Esophagus squamous epithelium (tissue), 4 donors: Measurements from ENCODE around the gene MITD1.

Experiments
- POLR2A ChIP-seq, 4 donors: fragments of 450-650 bp; IDR thresholded peaks; one replicate each; pipeline ENCODE4 v1.6.1; 2017; ENCODE audit warnings: antibody characterized with exemption in 4 of 4, mild to moderate bottlenecking in 4 of 4, moderate library complexity in 3 of 4
- TF ChIP-seq, protein P1 (sequence below), 6 experiments: fragments of 450-650 bp in 4 of 6; fragments of 200-600 bp in 2 of 6; sonication (generic) in 2 of 6; IDR thresholded peaks; one replicate each; pipeline ENCODE4 v1.5.1; 2016 to 2019; ENCODE audit warnings: antibody characterized with exemption in 6 of 6, mild to moderate bottlenecking in 4 of 6, moderate library complexity in 4 of 6

DNA sequence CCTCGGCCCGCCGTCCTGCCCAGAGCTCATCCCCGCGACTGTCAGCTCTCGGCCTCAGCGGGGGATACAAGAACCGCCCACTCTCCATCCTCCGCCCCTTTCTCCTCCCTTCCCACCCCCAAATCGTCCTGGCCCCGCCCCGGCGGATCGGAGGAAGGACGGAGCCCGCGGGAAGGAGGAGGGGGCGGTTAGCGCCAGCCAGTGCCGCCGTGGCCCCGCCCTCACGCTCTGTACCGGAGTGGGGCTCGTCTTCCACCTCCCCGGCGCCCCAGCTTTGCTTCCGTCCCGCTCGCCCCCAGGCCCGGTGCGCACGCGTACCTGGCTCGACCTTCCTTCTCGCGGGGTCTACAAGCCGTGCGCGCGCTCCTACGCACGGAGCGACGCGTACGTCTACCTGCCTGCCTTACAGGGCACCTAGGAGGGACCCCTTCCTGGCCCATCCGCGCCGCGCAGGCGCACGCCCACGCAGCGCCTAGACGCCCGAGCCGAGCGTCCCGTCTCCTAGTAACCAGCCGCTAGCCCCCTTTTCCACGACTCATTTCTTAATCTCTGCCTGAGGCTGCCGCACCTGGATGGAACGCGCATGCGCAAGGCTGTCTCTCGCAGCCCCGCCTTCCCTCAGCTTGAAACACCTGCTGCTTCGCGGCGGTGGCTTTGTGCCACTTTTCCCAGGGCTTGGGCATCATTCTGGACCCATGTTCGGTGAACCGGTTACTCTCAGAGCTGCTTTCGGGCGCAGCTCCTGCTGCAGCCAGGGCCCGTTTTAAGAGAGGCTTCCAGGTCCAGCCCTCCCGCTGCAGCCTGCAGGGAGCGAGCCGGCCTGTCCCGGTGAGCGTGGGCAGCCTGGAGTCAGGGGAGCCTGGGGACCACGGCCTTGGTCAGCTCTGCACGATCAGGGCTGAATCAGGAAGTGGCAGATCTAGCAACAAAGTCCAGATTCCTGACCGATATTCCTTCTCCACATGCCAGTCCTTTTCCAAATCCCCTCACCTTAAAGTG is 39.4 kb downstream of the MITD1 start, which contains the start of gene C2orf15:
- TF ChIP-seq POLR2A (IDR thresholded peaks at IDR 0.05) = peak in 2 of 4 donors; percentile 0 to 82
- TF ChIP-seq, protein P1, sequence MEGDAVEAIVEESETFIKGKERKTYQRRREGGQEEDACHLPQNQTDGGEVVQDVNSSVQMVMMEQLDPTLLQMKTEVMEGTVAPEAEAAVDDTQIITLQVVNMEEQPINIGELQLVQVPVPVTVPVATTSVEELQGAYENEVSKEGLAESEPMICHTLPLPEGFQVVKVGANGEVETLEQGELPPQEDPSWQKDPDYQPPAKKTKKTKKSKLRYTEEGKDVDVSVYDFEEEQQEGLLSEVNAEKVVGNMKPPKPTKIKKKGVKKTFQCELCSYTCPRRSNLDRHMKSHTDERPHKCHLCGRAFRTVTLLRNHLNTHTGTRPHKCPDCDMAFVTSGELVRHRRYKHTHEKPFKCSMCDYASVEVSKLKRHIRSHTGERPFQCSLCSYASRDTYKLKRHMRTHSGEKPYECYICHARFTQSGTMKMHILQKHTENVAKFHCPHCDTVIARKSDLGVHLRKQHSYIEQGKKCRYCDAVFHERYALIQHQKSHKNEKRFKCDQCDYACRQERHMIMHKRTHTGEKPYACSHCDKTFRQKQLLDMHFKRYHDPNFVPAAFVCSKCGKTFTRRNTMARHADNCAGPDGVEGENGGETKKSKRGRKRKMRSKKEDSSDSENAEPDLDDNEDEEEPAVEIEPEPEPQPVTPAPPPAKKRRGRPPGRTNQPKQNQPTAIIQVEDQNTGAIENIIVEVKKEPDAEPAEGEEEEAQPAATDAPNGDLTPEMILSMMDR (IDR thresholded peaks at IDR 0.05) = no peak
